ENCODE results near the gene RWDD3.

GRCh38 chr1:95219407-95219806 is 14.6 kb upstream of the RWDD3 start:
- TF ChIP-seq POLR2AphosphoS5 (IDR thresholded peaks at IDR 0.05; ENCODE audit: low read depth, low read length): no peak
- TF ChIP-seq CTCF (IDR thresholded peaks at IDR 0.05): no peak
- TF ChIP-seq TCF7L2 (IDR thresholded peaks at IDR 0.05; ENCODE audit: low read depth, low read length): no peak
- no peak for TF ChIP-seq SIN3A (IDR thresholded peaks at IDR 0.05; ENCODE audit: borderline replicate concordance, insufficient read depth, low read depth, low read length)
- no peak for TF ChIP-seq REST (IDR thresholded peaks at IDR 0.05; ENCODE audit: insufficient read depth in 1 of 2, low read depth in 2 of 2, low read length in 1 of 2)
